ENCODE measurements around the gene VMA21.

Gene VMA21, protein sequence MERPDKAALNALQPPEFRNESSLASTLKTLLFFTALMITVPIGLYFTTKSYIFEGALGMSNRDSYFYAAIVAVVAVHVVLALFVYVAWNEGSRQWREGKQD

GRCh38 chrX:151396825-151397740, at the start of gene VMA21:
Gene VMA21 (plus strand): TSS chrX:151397206. CDS start chrX:151397309, 103 bp downstream.
- peak; percentile 68 for DNase-seq (ENCODE audit: low read depth)

- DNase-seq (ENCODE audit: low read depth) = no peak
Measured at GRCh38 chrX:151359341-151359740, 37.7 kb upstream of the VMA21 start.

DNA sequence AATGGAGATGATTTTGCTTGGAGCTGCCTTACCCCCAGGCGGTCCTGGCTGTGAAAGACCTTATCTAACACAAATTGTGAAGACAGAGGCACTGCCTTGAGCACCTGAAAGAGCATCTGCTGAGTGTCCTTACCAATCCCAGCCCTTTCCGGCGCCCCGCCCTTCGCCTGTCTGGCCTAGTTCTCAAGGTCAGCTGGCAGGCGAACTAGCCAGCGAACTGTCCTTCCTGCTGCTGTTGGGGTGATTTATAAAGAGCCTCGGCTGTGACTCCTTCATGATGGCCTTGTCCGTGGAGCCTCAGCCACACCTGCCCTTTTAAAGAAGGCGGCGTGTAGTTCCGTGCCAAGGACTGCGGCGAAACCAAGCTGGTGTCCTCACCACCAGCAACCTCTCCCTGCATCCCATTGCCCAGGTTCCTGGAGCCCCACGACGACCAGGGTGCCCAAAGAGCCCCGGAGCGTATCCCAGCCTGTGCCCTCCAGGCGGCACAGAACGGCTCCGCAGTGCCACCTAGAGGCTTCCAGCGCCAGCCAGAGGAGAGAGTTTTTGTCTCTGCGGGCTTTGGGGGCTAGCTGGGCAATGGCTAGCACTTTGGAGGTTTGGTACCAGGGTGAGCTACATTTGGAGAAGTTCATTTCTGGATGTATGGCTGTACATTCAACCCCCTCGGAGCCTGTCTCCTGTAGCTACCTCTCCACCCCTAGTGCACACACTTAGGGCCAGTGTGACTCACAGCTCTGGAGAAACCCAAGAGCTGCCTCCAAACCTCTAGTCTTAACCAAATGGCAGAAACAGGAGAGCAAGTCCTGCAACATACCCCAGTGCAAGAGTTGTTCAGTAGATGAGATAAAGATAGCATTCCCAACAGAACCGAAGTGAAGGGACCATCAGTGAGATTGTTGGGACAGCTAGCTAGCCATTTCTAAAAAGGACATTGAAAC, 36.8 kb upstream of the VMA21 start:
- DNase-seq (ENCODE audit: low read depth) = peak; percentile 9

DNA sequence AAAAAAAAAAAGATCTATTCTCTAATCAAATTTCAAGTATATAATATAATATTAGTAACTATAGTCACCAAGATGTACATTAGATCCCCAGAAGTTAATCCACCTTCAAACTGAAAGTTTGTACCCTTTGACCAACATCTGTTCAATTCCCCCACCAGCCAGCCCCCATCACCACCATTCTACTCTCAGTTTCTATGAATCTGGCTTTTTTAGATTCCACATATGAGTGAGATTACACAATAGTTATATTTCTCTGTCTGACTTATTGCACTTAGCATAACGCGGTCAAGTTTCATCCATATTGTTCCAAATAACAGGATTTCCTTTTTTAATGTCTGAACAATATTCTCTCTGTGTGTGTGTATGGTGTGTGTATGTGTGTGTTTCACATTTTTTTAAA, 33.7 kb upstream of the VMA21 start:
- DNase-seq (ENCODE audit: low read depth) = no peak

DNA sequence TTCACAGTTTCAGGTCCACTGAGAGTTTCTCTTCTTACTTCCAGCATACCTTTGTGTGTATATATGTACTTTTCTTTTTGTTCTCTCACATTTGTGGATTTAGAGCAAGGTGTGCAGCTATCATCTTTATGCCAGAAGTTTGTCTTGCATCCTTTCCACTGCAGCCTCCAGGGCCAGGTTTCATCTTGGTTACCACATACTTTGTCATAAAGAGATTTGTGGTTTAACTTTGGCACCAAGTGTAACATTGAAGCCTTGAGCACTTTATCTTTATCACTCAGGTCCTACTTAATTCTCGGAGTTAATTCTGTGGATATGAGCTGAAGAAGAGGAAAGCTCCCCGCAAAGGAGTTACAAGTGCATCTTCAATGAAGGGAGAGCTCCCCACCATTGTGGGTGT, 31.4 kb upstream of the VMA21 start:
- DNase-seq (ENCODE audit: low read depth) = no peak

DNA sequence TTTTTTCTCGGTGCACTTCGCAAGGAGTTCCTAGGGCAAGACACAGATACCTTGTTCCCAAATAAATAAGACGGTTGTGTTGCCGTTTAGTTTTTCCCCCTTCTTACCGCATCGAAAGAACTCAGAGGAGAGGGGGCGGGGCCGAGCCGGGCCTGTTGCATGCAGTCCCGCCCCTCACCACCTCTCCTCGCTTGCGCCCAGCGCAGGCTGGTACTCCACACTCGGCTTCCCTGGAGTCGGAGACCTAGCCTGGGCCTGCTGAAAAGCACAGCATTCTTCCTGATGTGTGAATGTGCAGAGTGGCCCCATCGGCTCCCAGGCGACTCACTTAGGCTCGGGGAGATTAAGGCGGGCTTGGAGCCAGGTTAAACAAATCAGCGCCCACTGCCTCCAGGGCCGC, 26.1 kb upstream of the VMA21 start:
- no peak for DNase-seq (ENCODE audit: low read depth)

DNA sequence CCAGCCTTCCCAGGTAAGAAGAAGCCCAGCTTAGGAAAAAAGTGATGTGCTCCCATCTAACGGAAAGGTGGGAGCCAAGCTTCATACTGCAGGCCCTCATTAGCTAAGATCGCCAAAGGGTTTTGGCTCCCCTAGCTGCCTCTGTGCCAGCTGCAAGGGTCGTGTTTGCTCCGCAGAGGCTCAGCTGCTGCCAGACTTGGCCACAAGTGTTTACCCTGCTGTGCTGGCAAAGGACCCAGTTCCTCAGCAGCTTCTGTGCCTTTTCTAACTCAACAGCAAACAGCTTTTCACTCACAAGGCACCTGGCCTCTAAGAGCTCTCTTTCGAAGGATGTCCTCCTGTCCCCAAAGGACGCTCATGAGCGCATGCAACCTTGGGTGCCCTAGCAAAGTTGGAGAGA, 12.2 kb upstream of the VMA21 start:
- DNase-seq (ENCODE audit: low read depth) = no peak

DNA sequence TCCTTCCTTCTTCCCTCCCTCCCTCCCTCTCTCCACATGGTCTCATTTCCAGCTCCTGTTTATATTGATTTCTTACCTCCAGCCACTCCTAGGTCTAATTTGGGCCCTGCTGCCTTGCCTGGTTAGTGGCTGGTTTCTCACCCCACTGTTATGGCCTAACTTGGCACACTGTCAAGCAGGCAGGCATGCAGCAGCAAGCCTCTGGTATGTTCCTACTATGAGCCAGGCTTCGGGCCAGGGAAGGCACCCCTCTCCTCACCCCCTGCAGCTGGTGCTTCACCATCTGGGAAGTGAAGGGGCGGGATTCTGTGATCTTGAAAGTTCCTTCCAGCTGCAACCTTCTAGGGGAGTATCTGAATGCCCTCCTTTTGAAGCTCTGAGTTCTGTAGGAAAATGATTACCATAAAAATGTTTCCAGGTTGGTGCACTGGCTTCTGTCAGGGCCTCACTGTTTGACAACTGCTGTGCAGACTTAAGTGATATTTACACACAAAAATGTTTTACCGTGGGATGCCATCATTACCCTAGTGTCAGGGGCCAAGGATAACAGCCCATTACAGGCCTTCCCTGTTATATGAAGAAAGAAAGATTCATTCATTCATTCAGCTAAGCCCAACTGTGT, 10.1 kb upstream of the VMA21 start:
- DNase-seq (ENCODE audit: low read depth) = no peak

- no peak for DNase-seq (ENCODE audit: low read depth)
Measured at GRCh38 chrX:151391722-151392121, 5.3 kb upstream of the VMA21 start.

DNA sequence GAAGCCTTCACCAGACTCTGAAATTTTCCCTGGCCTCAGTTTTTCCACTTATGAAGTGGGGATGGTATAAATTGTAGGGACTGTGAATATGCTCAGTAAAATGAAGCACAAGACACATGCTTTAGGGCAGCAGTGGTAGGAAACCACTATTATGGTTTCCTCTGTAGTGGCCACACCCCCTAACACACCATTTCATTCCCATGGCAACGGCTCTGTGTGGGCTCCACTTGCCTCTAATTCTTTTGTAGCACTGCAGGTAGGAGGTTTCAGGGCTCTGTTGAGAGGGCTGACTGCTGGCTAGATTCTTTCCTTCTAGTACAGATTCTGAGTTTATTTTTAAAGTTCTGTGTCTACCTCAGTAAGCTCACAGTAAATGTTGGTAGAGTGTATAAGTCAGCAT, 3.5 kb upstream of the VMA21 start:
- DNase-seq (ENCODE audit: low read depth) = peak; percentile 25

DNA sequence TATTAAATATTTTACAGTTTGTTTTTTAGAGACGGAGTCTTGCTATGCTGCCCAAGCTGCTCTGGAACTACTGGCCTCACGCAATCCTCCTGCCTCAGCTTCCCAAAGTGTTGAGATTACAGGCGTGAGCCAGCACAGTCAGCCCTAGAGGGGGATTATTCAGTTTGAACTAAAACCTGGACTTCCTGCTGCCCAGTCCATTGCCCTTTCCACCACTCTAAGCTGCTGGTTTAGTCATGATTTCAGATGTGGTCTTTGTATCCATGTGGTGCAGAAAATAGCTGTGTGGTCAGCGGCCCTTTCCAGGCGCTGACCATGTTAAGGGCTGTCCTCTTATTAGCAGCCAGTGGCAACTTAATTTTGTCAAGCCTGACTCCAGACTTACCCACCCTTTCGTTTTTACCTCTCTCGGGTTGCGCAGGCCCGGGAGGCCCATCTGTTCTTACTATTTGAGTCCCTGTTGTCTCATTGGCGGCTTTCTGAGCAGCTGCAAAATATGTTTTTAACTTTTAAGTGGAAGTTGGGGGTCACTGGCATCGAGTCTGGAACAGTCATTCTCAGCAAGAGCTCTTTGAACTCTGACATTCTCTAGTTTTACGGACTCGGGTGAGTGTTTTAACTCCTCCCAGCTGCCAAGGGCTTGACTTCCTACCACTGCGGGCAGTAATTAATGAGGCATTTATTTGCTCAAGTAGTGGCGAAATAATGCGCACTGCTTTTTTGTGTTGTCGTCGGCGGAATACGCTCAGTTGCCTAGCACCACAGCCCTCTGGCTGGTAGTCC, 773 bp upstream of the VMA21 start:
- no peak for DNase-seq (ENCODE audit: low read depth)

- no peak for DNase-seq (ENCODE audit: low read depth)
Measured at GRCh38 chrX:151397741-151398070, 700 bp downstream of the VMA21 start.

- no peak for DNase-seq (ENCODE audit: low read depth)
Measured at GRCh38 chrX:151398346-151398745, 1.3 kb downstream of the VMA21 start.

DNA sequence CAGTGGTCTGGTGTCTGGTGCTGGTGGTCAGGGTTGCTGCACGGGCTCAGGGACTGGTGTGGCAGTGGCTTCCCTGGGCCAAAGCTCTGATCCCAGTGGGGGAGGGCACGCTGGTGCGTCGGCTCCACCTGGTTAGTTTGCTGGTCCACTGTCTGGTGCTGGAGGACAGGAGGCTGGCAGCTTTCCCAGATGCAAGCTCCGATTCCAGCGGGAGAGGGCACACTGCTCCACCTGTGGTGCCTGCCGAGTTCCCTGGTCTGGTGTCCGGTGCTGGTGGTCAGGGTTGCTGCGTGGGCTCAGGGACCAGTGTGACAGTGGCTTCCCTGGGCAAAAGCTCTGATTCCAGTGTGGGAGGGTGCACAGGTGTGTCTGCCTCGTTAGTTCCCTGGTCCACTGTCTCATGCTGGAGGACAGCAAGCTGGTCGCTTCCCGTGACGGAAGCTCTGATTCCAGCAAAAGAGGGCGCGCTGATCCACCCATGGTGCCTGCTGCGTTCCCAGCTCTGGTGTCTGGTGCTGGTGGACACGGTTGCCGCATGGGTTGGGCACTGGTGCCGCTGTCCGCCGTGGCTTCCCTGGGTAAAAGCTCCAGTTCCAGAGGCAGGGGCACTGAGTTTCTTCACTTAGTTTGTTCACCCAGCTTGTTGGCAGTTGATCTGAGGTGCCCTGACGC, 5.8 kb downstream of the VMA21 start:
- no peak for DNase-seq (ENCODE audit: low read depth)

DNA sequence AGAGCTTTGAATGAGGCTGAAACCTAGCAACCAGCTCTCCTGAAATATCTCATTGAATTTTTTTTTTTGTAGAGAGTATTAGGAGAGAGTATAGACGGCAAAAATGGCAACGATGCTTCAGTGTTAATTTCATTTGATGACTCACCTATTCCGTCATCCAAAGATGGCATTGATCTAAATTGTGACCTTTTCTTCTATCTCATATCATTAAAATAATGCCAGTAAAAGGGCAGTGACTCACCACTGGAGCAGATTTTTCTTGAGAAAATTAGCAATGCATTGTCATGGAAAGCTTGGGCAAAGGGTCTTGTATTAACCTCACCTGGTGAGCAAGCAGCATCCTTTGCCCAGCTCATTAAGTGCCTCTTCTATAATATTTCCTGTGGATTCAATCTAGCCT, 19.6 kb downstream of the VMA21 start:
- DNase-seq (ENCODE audit: low read depth) = no peak

DNA sequence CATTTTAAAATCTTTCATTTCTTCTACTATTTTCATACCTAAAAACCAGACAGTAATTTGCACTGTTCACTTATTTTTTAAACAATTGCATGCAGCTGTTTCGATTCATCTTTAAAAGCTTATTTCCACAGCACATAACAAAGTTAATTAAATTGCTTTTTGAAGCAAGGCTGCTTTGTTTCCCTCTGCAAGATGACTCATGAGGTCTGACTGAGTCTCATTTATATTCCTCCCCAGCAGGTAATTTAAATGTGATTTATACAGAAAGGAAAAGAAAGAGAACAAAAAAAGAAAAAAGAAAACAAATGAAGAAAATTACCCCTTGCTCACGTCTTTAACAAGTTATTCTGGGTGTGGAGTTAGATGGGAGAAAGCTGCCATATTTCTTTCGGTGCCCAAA, 22.8 kb downstream of the VMA21 start:
- DNase-seq (ENCODE audit: low read depth) = no peak

DNA sequence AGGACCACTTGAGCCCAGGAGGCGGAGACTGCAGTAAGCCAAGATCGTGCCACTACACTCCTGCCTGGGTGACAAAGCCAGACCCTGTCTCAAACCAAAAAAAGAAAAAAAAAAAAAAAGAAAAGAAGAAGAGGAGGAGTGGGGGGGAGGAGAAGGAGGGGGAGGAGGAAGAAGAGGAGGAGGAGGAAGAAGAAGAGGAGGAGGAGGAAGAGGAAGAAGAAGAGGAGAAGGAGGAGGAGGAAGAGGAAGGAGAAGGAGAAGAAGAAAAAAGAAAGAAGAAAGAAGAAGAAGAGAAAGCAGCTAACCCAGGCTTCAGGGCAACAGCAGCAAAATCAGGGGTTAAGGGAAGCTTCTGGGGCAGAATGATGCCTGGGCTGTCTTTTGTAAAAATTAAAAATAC, 27.5 kb downstream of the VMA21 start:
- DNase-seq (ENCODE audit: low read depth) = no peak

GRCh38 chrX:151448509-151448908, 51.5 kb downstream of the VMA21 start:
- DNase-seq (ENCODE audit: low read depth) = no peak

GRCh38 chrX:151458824-151459223, 61.8 kb downstream of the VMA21 start:
- no peak for DNase-seq (ENCODE audit: low read depth)

Measured in activated gamma-delta T cell treated with anti-CD3 and anti-CD28 coated beads, Interleukin-2, amount 50 U/mL, for 16 hours (primary cell).